Mesenchymal stem cell (in vitro differentiated cells and primary cell): ENCODE measurements around the gene PACS1.

Experiments
- DNase-seq: peaks from one replicate; pipeline ENCODE4 v3.0.0-alpha.2; 2013
- H2AFZ ChIP-seq: one replicate; pipeline ENCODE4 v1.6.1; 2013; ENCODE audit warnings: low read depth, mild to moderate bottlenecking, control low read depth, inconsistent platforms, low read length, moderate library complexity
- H2AK5ac ChIP-seq: 2 replicates; pipeline ENCODE4 v1.6.1; 2013; ENCODE audit warnings: low read length, moderate library complexity, mild to moderate bottlenecking, inconsistent platforms; ENCODE audit not compliant: severe bottlenecking
- H2BK120ac ChIP-seq: one replicate; pipeline ENCODE4 v1.6.1; 2013; ENCODE audit warnings: low read depth, mild to moderate bottlenecking, inconsistent platforms, low read length, moderate library complexity
- H2BK12ac ChIP-seq, 2 experiments: one replicate each; pipeline ENCODE4 v1.6.1; 2013; ENCODE audit warnings: inconsistent platforms in 2 of 2, low read length in 2 of 2, mild to moderate bottlenecking in 2 of 2, moderate library complexity in 2 of 2, control low read depth in 1 of 2
- H2BK15ac ChIP-seq: one replicate; pipeline ENCODE4 v1.6.1; 2013; ENCODE audit warnings: mild to moderate bottlenecking, low read depth, inconsistent platforms; ENCODE audit not compliant: poor library complexity, severe bottlenecking
- H2BK5ac ChIP-seq: 2 replicates; pipeline ENCODE4 v1.6.1; 2013; ENCODE audit warnings: low read depth, mild to moderate bottlenecking, low read length, control low read depth, inconsistent platforms; ENCODE audit not compliant: poor library complexity, severe bottlenecking
- H3K14ac ChIP-seq, 2 experiments: one replicate each; pipeline ENCODE4 v1.6.1; 2013; ENCODE audit warnings: inconsistent platforms in 2 of 2, low read length in 2 of 2, control low read depth in 1 of 2, mild to moderate bottlenecking in 1 of 2, moderate library complexity in 1 of 2
- H3K18ac ChIP-seq, 2 experiments: one replicate each; pipeline ENCODE4 v1.6.1; 2013; ENCODE audit warnings: inconsistent platforms in 2 of 2, low read length in 2 of 2, control low read depth in 1 of 2, low read depth in 1 of 2, mild to moderate bottlenecking in 1 of 2
- H3K23ac ChIP-seq, 2 experiments: one replicate each; pipeline ENCODE4 v1.6.1; 2013; ENCODE audit warnings: inconsistent platforms in 2 of 2, low read length in 2 of 2, mild to moderate bottlenecking in 2 of 2, moderate library complexity in 2 of 2, control low read depth in 1 of 2
- H3K27ac ChIP-seq: 2 replicates; pipeline ENCODE4 v1.5.1; 2013; ENCODE audit warnings: mild to moderate bottlenecking, moderate library complexity, low read length, control low read depth, inconsistent platforms; ENCODE audit not compliant: poor library complexity, severe bottlenecking
- H3K27me3 ChIP-seq, 2 experiments: 2 replicates each; pipeline versions ENCODE4 v1.6.1 to v1.7.0; 2013; ENCODE audit warnings: low read length in 2 of 2, mild to moderate bottlenecking in 2 of 2, moderate library complexity in 2 of 2, control low read depth in 1 of 2, inconsistent platforms in 1 of 2; ENCODE audit not compliant: control insufficient read depth in 1 of 2, insufficient read depth in 1 of 2
- H3K36me3 ChIP-seq, 2 experiments: 2 replicates each; pipeline versions ENCODE4 v1.6.1 to v1.7.0; 2013; ENCODE audit warnings: low read length in 2 of 2, control low read depth in 1 of 2, inconsistent platforms in 1 of 2, low read depth in 1 of 2, mild to moderate bottlenecking in 1 of 2; ENCODE audit not compliant: insufficient read depth in 2 of 2, control insufficient read depth in 1 of 2
- H3K4ac ChIP-seq, 2 experiments: one replicate each; pipeline ENCODE4 v1.6.1; 2013; ENCODE audit warnings: inconsistent platforms in 2 of 2, low read length in 2 of 2, mild to moderate bottlenecking in 2 of 2, moderate library complexity in 2 of 2, control low read depth in 1 of 2, low read depth in 1 of 2
- H3K4me1 ChIP-seq: 2 replicates; pipeline ENCODE4 v1.6.1; 2013; ENCODE audit warnings: low read depth, low read length, control low read depth; ENCODE audit not compliant: control insufficient read depth, insufficient read depth
- H3K4me2 ChIP-seq: 2 replicates; pipeline ENCODE4 v1.6.1; 2013; ENCODE audit warnings: low read length, mild to moderate bottlenecking, inconsistent platforms; ENCODE audit not compliant: poor library complexity, severe bottlenecking
- H3K4me3 ChIP-seq, 2 experiments: 2 replicates each; pipeline versions ENCODE4 v1.5.1 to v1.7.0; 2013; ENCODE audit warnings: low read length in 2 of 2, mild to moderate bottlenecking in 2 of 2, control low read depth in 1 of 2, low read depth in 1 of 2; ENCODE audit not compliant: insufficient read depth in 1 of 2
- H3K79me1 ChIP-seq: replicated peaks from 2 replicates; pipeline ENCODE4 v1.6.1; 2013; ENCODE audit warnings: mild to moderate bottlenecking, control low read depth, low read length, inconsistent platforms; ENCODE audit not compliant: poor library complexity, severe bottlenecking
- H3K9ac ChIP-seq: 2 replicates; pipeline ENCODE4 v1.7.0; 2013; ENCODE audit warnings: mild to moderate bottlenecking, low read length, moderate library complexity
- H3K9me3 ChIP-seq: 2 replicates; pipeline ENCODE4 v1.7.0; 2013; ENCODE audit warnings: mild to moderate bottlenecking, low read length; ENCODE audit not compliant: control insufficient read depth
- H4K8ac ChIP-seq: one replicate; pipeline ENCODE4 v1.6.1; 2013; ENCODE audit warnings: inconsistent platforms, mild to moderate bottlenecking, low read length, moderate library complexity
- H4K91ac ChIP-seq: one replicate; pipeline ENCODE4 v1.6.1; 2013; ENCODE audit warnings: mild to moderate bottlenecking, low read length, inconsistent platforms
- WGBS: methylation state at CpG from one replicate; pipeline ENCODE4 v1.1.7; 2013; ENCODE audit warnings: mixed read lengths; 5-methylcytosine and 5-hydroxymethylcytosine counted together

Gene PACS1

DNA sequence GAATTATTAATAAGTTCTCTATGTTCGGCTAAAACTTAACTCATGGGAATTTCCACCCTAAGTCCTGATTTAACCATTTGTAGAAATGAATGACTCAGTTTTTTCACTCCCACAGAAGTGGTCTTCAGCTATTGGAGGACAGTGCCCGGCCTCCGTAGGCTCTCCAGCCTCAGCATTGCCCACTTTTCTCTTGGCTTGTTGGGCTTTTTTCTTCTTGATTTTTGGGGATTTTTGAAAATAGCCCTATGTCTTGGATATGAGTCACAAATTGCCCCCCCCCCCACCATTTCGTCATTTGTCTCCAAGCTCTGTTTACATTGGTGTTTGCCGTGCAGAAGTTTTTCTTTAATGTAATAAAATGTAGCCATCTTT, 66.7 kb downstream of the PACS1 start:
- Histone ChIP-seq H3K23ac (no peak overlapping the region), H3K4me1 (peaks cover 11% of the 10 kb centered on the region), H2BK15ac (no peak overlapping the region), H4K8ac (no peak overlapping the region), H4K91ac (no peak overlapping the region), H2AFZ (no peak overlapping the region), H2BK12ac (no peak overlapping the region), H2BK120ac (no peak overlapping the region), H2BK5ac (no peak overlapping the region), H3K27ac (peak overlapping the region; percentile 49), H3K18ac (no peak overlapping the region), H3K14ac (no peak overlapping the region), H3K36me3 (no peaks in the 10 kb centered on the region), H3K9me3 (no peaks in the 10 kb centered on the region), H3K9ac (peak overlapping the region; percentile 37), H3K4ac (no peak overlapping the region), H3K79me1 (peaks cover 24% of the 10 kb centered on the region), H2AK5ac (no peak overlapping the region), H3K4me3 (no peak overlapping the region), H3K27me3 (no peaks in the 10 kb centered on the region), H3K4me2 (no peak overlapping the region)
- DNase-seq: peak; percentile 87
- WGBS: 81% methylated on average over 3 of the region's 5 CpGs

DNA sequence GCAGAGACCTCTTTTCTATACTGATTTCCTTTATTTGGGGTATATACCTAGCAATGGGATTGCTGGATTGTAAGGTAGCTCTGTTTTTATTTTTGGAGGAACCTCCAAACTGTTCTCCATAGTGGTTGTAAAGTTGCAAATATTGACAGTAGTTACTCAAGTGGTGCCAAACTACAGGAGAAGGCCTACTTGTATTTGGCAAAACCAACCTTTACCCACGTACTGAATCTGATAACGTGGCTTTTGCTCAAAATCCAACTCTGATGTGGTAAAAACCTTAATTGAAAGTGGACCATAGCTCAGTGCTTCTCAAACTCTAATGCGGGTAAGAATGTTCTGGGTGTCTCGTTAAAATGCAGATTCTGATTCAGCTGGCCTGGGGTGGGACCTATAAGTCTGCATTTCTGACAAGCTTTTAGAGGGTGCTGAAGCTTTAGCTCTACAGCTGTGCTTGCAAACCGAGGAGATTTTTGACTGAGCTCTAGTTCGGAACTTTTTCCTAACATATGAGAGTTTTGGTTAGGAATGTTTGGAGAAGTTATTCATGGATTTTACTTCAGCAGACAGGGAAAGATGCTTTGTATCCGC, 69.8 kb downstream of the PACS1 start:
- Histone ChIP-seq H2BK120ac (no peak overlapping the region), H2AFZ (no peak overlapping the region), H3K9me3 (no peaks in the 10 kb centered on the region), H3K4me3 (no peak overlapping the region), H3K14ac (no peak overlapping the region), H4K8ac (no peak overlapping the region), H3K9ac (no peak overlapping the region), H4K91ac (no peak overlapping the region), H3K36me3 (peaks cover 0 to under 1% of the 10 kb centered on the region in 2 experiments), H3K79me1 (peaks cover 23% of the 10 kb centered on the region), H3K27ac (no peak overlapping the region), H3K18ac (no peak overlapping the region), H2BK5ac (no peak overlapping the region), H3K4me1 (peaks cover 16% of the 10 kb centered on the region), H3K27me3 (no peaks in the 10 kb centered on the region), H3K23ac (no peak overlapping the region), H2BK12ac (no peak overlapping the region), H3K4ac (no peak overlapping the region), H2AK5ac (no peak overlapping the region), H2BK15ac (no peak overlapping the region), H3K4me2 (no peak overlapping the region)
- DNase-seq: no peak
- WGBS: 94% methylated on average over 7 of the region's 7 CpGs

DNA sequence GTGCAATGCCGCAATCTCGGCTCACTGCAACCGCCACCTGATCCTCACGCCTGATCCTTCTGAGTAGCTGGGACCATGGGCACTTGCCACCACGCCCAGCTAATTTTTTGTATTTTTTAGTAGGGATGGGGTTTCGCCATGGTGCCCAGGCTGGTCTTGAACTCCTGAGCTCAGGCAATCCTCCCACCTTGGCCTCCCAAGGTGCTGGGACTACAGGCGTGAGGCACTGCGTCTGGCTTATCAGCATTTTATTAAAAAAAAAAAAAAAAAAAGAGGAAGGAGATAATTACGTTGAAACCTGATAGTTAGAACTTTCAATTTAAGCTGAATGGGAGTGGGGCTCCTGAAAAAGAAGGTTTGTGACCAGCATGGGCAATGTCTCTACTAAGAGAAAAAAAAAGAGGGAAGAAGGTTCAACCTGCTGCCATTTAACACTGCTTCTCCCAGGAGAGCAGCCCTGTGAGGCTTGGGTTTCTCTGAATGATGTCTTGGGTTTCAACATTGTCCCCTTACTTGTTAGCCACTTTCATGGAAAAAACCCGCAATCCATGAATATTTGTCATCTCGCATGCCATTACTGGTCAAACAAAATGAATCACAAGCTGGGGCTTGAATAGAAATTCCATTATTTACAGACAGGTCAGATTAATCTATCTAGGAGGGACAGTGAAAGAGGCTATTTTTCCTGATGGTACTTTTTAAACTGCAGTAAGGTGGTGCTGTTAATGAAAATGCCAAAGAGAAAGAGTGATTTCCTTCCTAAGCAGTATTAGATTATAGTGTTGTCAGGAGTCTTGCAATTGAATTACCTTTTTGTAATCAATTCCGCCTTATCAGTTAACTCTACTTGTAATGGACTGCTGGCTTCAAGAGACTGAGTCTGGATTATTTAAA, 72.5 kb downstream of the PACS1 start:
- peaks cover 0 to 4% of the 10 kb centered on the region in 2 experiments for H3K36me3 ChIP-seq
- H3K9me3 ChIP-seq: peaks cover 7% of the 10 kb centered on the region
- no peak overlapping the region for H3K4me2 ChIP-seq
- H4K91ac ChIP-seq: no peak overlapping the region
- no peak overlapping the region for H2AFZ ChIP-seq
- H3K27me3 ChIP-seq: no peaks in the 10 kb centered on the region
- no peak overlapping the region for H3K23ac ChIP-seq
- H2BK5ac ChIP-seq: no peak overlapping the region
- H3K79me1 ChIP-seq: peaks cover 25% of the 10 kb centered on the region
- no peak overlapping the region for H2AK5ac ChIP-seq
- 92% methylated on average over 11 of the region's 12 CpGs for WGBS
- H3K18ac ChIP-seq: no peak overlapping the region
- no peak overlapping the region for H3K27ac ChIP-seq
- no peak overlapping the region for H2BK15ac ChIP-seq
- no peak overlapping the region for H4K8ac ChIP-seq
- H3K14ac ChIP-seq: no peak overlapping the region
- DNase-seq: peak; percentile 62
- H3K9ac ChIP-seq: no peak overlapping the region
- H3K4me3 ChIP-seq: no peak overlapping the region
- H3K4ac ChIP-seq: no peak overlapping the region
- peaks cover 10% of the 10 kb centered on the region for H3K4me1 ChIP-seq
- H2BK120ac ChIP-seq: no peak overlapping the region
- H2BK12ac ChIP-seq: no peak overlapping the region

- Histone ChIP-seq H2BK12ac (no peak overlapping the region), H3K4me3 (no peak overlapping the region), H3K4me2 (no peak overlapping the region), H3K4me1 (peaks cover 9% of the 10 kb centered on the region), H3K27ac (no peak overlapping the region), H3K27me3 (no peaks in the 10 kb centered on the region), H2BK120ac (no peak overlapping the region), H3K18ac (no peak overlapping the region), H3K9ac (no peak overlapping the region), H3K36me3 (peaks cover 0 to 4% of the 10 kb centered on the region in 2 experiments), H2AK5ac (no peak overlapping the region), H2BK15ac (no peak overlapping the region), H3K79me1 (peaks cover 23% of the 10 kb centered on the region), H3K14ac (no peak overlapping the region), H2AFZ (no peak overlapping the region), H3K4ac (no peak overlapping the region), H3K9me3 (peaks cover 7% of the 10 kb centered on the region), H2BK5ac (no peak overlapping the region), H4K8ac (no peak overlapping the region), H4K91ac (no peak overlapping the region), H3K23ac (no peak overlapping the region)
- no peak for DNase-seq
- WGBS: 89% methylated on average over 3 of the region's 3 CpGs
Measured at GRCh38 chr11:66143264-66143566, 73.1 kb downstream of the PACS1 start.
